WTC11 (cell line): ENCODE data around the gene HECTD4. TPM values are rescaled to one million over a fixed set of nuclear protein-coding genes. Genes with fewer than 3 reads are reported as not detected.

ENCODE experiments used
- ATAC-seq: fragments of 200-7000 bp; cut with Tn5 transposase; 2 replicates; pipeline ENCODE4 v1.10.0; 2021; ENCODE audit warnings: mild to moderate bottlenecking, moderate library complexity
- CTCF ChIA-PET: fragments of 300-600 bp; sonication (Branson Sonifier 250); formaldehyde crosslinking; loops from one replicate; lab custom pipeline; 2021; ENCODE audit warnings: antibody characterized with exemption; lab: Charles Lee
- POLR2A ChIA-PET: fragments of 350-600 bp; sonication (Branson Sonifier 250); formaldehyde crosslinking; loops from one replicate; lab custom pipeline; 2021; ENCODE audit warnings: antibody characterized with exemption; lab: Charles Lee
- DNase-seq: peaks from one replicate; pipeline ENCODE4 v3.0.0; 2021; ENCODE audit warnings: low spot score
- H3K27ac Mint-ChIP-seq: 2 replicates; pipeline ENCODE4 v1.8.0; 2021; ENCODE audit warnings: mixed read lengths
- H3K27me3 Mint-ChIP-seq: 2 replicates; pipeline ENCODE4 v1.8.0; 2021; ENCODE audit warnings: low read depth, mild to moderate bottlenecking, moderate library complexity, mixed read lengths
- H3K36me3 Mint-ChIP-seq: 2 replicates; pipeline ENCODE4 v1.8.0; 2021; ENCODE audit warnings: mixed read lengths
- H3K4me1 Mint-ChIP-seq: 2 replicates; pipeline ENCODE4 v1.8.0; 2022; ENCODE audit warnings: mixed read lengths
- H3K4me3 Mint-ChIP-seq: 2 replicates; pipeline ENCODE4 v1.8.0; 2021; ENCODE audit warnings: mild to moderate bottlenecking, moderate library complexity, mixed read lengths
- H3K9me3 Mint-ChIP-seq: 2 replicates; pipeline ENCODE4 v1.8.0; 2021; ENCODE audit warnings: mixed read lengths
- CBFB ChIP-seq: sonication (generic); formaldehyde crosslinking; IDR thresholded peaks from 2 replicates; pipeline ENCODE4 v1.8.1; 2022; ENCODE audit warnings: mild to moderate bottlenecking, low read depth, missing genetic modification reagents
- CDX4 ChIP-seq: fragments of 250-450 bp; sonication (Bioruptor Pico); IDR thresholded peaks from 2 replicates; pipeline ENCODE4 v1.9.0; 2021; ENCODE audit warnings: moderate library complexity, mild to moderate bottlenecking, inconsistent platforms, borderline replicate concordance
- CREM ChIP-seq: sonication (generic); formaldehyde crosslinking; IDR thresholded peaks from 2 replicates; pipeline ENCODE4 v1.8.1; 2022; ENCODE audit warnings: mild to moderate bottlenecking, missing genetic modification reagents, moderate library complexity
- E2F1 ChIP-seq: sonication (generic); formaldehyde crosslinking; IDR thresholded peaks from 2 replicates; pipeline ENCODE4 v1.8.0; 2022; ENCODE audit warnings: mild to moderate bottlenecking, missing genetic modification reagents
- E2F4 ChIP-seq: sonication (generic); formaldehyde crosslinking; IDR thresholded peaks from 2 replicates; pipeline ENCODE4 v1.8.1; 2022; ENCODE audit warnings: low read depth, mild to moderate bottlenecking, moderate library complexity, missing genetic modification reagents, borderline replicate concordance
- EMX1 ChIP-seq: fragments of 250-450 bp; sonication (Bioruptor Pico); IDR thresholded peaks from 2 replicates; pipeline ENCODE4 v1.8.0; 2021; ENCODE audit warnings: mild to moderate bottlenecking
- ESRRA ChIP-seq: sonication (generic); formaldehyde crosslinking; IDR thresholded peaks from 2 replicates; pipeline ENCODE4 v1.8.1; 2022; ENCODE audit warnings: mild to moderate bottlenecking, missing genetic modification reagents, borderline replicate concordance
- ETV6 ChIP-seq: sonication (generic); formaldehyde crosslinking; IDR thresholded peaks from 2 replicates; pipeline ENCODE4 v1.8.1; 2022; ENCODE audit warnings: mild to moderate bottlenecking, missing genetic modification reagents
- FOXJ3 ChIP-seq: sonication (generic); formaldehyde crosslinking; IDR thresholded peaks from 2 replicates; pipeline ENCODE4 v1.9.0; 2021; ENCODE audit warnings: missing genetic modification reagents, mild to moderate bottlenecking, borderline replicate concordance
- FOXK1 ChIP-seq: sonication (generic); formaldehyde crosslinking; IDR thresholded peaks from 2 replicates; pipeline ENCODE4 v1.8.0; 2022; ENCODE audit warnings: mild to moderate bottlenecking, moderate library complexity, missing genetic modification reagents
- IRF2 ChIP-seq: sonication (generic); formaldehyde crosslinking; IDR thresholded peaks from 2 replicates; pipeline ENCODE4 v1.8.0; 2022; ENCODE audit warnings: low read depth, missing genetic modification reagents, borderline replicate concordance
- KAT7 ChIP-seq: sonication (generic); formaldehyde crosslinking; IDR thresholded peaks from 2 replicates; pipeline ENCODE4 v1.8.1; 2023; ENCODE audit warnings: missing genetic modification reagents, mild to moderate bottlenecking, borderline replicate concordance
- NFATC4 ChIP-seq: fragments of 250-450 bp; sonication (Bioruptor Pico); IDR thresholded peaks from 2 replicates; pipeline ENCODE4 v1.9.0; 2021; ENCODE audit warnings: mild to moderate bottlenecking
- NFYB ChIP-seq: sonication (generic); formaldehyde crosslinking; conservative IDR thresholded peaks from 2 replicates; pipeline ENCODE4 v1.8.0; 2022; ENCODE audit warnings: low read depth, missing genetic modification reagents
- NR3C1 ChIP-seq: sonication (generic); formaldehyde crosslinking; conservative IDR thresholded peaks from 2 replicates; pipeline ENCODE4 v1.8.1; 2023; ENCODE audit warnings: low read depth, mild to moderate bottlenecking, missing genetic modification reagents
- PRRX2 ChIP-seq: fragments of 250-450 bp; sonication (Bioruptor Pico); IDR thresholded peaks from 2 replicates; pipeline ENCODE4 v1.8.0; 2021; ENCODE audit warnings: mild to moderate bottlenecking
- SMAD4 ChIP-seq: sonication (generic); formaldehyde crosslinking; IDR thresholded peaks from 2 replicates; pipeline ENCODE4 v1.8.0; 2022; ENCODE audit warnings: mild to moderate bottlenecking, missing genetic modification reagents
- TCF7 ChIP-seq: sonication (generic); formaldehyde crosslinking; IDR thresholded peaks from 2 replicates; pipeline ENCODE4 v1.8.0; 2022; ENCODE audit warnings: mild to moderate bottlenecking, low read depth, missing genetic modification reagents, moderate library complexity
- TEAD1 ChIP-seq: sonication (generic); formaldehyde crosslinking; IDR thresholded peaks from 2 replicates; pipeline ENCODE4 v1.8.0; 2022; ENCODE audit warnings: mild to moderate bottlenecking, missing genetic modification reagents
- ZBTB43 ChIP-seq: sonication (generic); formaldehyde crosslinking; IDR thresholded peaks from 2 replicates; pipeline ENCODE4 v1.8.1; 2023; ENCODE audit warnings: mild to moderate bottlenecking, missing genetic modification reagents
- ZNF263 ChIP-seq: sonication (generic); formaldehyde crosslinking; IDR thresholded peaks from 2 replicates; pipeline ENCODE4 v1.8.1; 2022; ENCODE audit warnings: low read depth, mild to moderate bottlenecking, moderate library complexity, missing genetic modification reagents
- ZNF317 ChIP-seq: sonication (generic); formaldehyde crosslinking; IDR thresholded peaks from 2 replicates; pipeline ENCODE4 v1.8.1; 2023; ENCODE audit warnings: low read depth, mild to moderate bottlenecking, moderate library complexity, missing genetic modification reagents, borderline replicate concordance
- ZNF425 ChIP-seq: fragments of 250-450 bp; sonication (Bioruptor Pico); conservative IDR thresholded peaks from 2 replicates; pipeline ENCODE4 v1.9.0; 2021; ENCODE audit warnings: mild to moderate bottlenecking
- ZNF512 ChIP-seq: sonication (generic); formaldehyde crosslinking; IDR thresholded peaks from 2 replicates; pipeline ENCODE4 v1.8.1; 2022; ENCODE audit warnings: missing genetic modification reagents, borderline replicate concordance
- ZNF532 ChIP-seq: fragments of 250-450 bp; sonication (Bioruptor Pico); IDR thresholded peaks from 2 replicates; pipeline ENCODE4 v1.9.0; 2021; ENCODE audit warnings: mild to moderate bottlenecking, borderline replicate concordance
- total RNA-seq: library from RNA; stranded (reverse); gene quantifications from 3 replicates; pipeline ENCODE4 v1.2.3, GENCODE V29; 2021

The HECTD4 gene
- total RNA-seq, 1 experiment from 2014 or later: 31.7 TPM

GRCh38 chr12:112375105-112375504 lies 7.1 kb downstream of the HECTD4 start (continued):
- TF ChIP-seq CDX4 (CRISPR knock-in tag): no peak
- TF ChIP-seq KAT7 (CRISPR knock-in tag): no peak
- TF ChIP-seq TCF7: no peak
- no peak for TF ChIP-seq CREM (CRISPR knock-in tag)
- TF ChIP-seq ESRRA (CRISPR knock-in tag): no peak
- TF ChIP-seq FOXJ3 (CRISPR knock-in tag): no peak
- TF ChIP-seq FOXK1 (CRISPR knock-in tag): no peak
- no peak for TF ChIP-seq ETV6 (CRISPR knock-in tag)
- TF ChIP-seq EMX1 (CRISPR knock-in tag): no peak
- TF ChIP-seq ZNF425 (CRISPR knock-in tag): no peak
- no peak for TF ChIP-seq ZNF317
- no peak for TF ChIP-seq PRRX2 (CRISPR knock-in tag)
- no peak for TF ChIP-seq SMAD4 (CRISPR knock-in tag)
- TF ChIP-seq, all 79 proteins: peak for 0

GRCh38 chr12:112374166-112374740 lies 8.0 kb downstream of the HECTD4 start:
- H3K27ac Mint-ChIP-seq: peak overlapping the region; percentile 36; the same call in 1 of the 2 replicates
- H3K36me3 Mint-ChIP-seq: no peaks in the 10 kb centered on the region
- peaks cover 9% of the 10 kb centered on the region for H3K9me3 Mint-ChIP-seq
- peaks cover 9% of the 10 kb centered on the region; the same call in 1 of the 2 replicates for H3K4me1 Mint-ChIP-seq
- POLR2A ChIA-PET: no interaction called here
- H3K27me3 Mint-ChIP-seq: no peaks in the 10 kb centered on the region
- no peak overlapping the region for H3K4me3 Mint-ChIP-seq
- CTCF ChIA-PET: no interaction called here
- ATAC-seq (no peak), DNase-seq (no peak)
- no peak for TF ChIP-seq NFATC4 (CRISPR knock-in tag)
- TF ChIP-seq E2F4 (CRISPR knock-in tag): no peak
- no peak for TF ChIP-seq ZNF263 (CRISPR knock-in tag)
- TF ChIP-seq ZNF512 (CRISPR knock-in tag): no peak
- TF ChIP-seq NFYB (CRISPR knock-in tag): no peak
- TF ChIP-seq CREM (CRISPR knock-in tag): no peak
- TF ChIP-seq TEAD1: no peak
- no peak for TF ChIP-seq ZNF532
- no peak for TF ChIP-seq IRF2 (CRISPR knock-in tag)
- no peak for TF ChIP-seq ZBTB43 (CRISPR knock-in tag)
- TF ChIP-seq E2F1 (CRISPR knock-in tag): no peak
- no peak for TF ChIP-seq TCF7
- TF ChIP-seq NR3C1: no peak
- TF ChIP-seq CBFB (CRISPR knock-in tag): no peak
